NOMO-1 treated with dmso at 0.1 percent for 144 hours (cell line): Measurements from ENCODE around the gene SLC46A3.
"Not testable (repeated sequence)": the region's sequence is repeated elsewhere in the genome, so short reads cannot be mapped to it uniquely, and the experiment has no call there.

Source experiments
- DNase-seq: peaks from one replicate; lab custom pipeline; 2025; ENCODE audit not compliant: unreplicated experiment; lab: John Stamatoyannopoulos, UW

SLC46A3 gene

DNA sequence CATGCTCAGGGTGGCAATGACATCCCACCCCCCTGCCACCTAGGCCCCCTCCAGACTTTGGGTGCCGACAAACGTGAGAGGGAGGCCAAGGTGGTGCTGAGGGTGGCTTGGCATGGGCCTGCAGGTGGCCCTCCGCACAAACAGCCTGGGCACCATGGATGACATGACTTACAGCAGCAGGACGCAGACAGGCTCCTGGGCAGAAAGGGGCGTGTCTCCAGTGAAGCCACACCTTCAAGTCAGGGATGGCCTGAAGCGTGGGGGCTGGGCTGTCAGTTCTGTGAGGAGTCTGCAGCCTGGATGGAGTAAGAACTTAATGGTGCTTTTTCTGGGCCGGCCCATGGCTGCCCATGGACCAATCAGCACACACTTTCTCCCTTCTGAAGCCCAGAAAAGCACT, 34.5 kb downstream of the SLC46A3 start:
- no peak for DNase-seq

DNA sequence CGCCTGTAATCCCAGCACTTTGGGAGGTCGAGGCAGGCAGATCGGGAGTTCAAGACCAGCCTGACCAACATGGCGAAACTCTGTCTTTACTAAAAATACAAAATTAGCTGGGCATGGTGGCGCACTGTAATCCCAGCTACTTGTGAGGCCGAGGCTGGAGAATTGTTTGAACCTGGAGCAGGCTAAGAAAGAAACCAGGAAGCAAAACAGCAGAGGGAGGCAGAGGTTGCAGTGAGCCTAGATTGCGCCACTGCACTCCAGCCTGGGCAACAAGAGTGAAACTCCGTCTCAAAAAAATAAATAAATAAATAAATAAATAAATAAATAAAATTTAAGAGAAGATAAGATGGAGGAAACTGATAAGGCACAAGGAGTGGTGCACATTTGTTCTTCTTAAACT, 35.6 kb downstream of the SLC46A3 start:
- not testable (repeated sequence) for DNase-seq

DNA sequence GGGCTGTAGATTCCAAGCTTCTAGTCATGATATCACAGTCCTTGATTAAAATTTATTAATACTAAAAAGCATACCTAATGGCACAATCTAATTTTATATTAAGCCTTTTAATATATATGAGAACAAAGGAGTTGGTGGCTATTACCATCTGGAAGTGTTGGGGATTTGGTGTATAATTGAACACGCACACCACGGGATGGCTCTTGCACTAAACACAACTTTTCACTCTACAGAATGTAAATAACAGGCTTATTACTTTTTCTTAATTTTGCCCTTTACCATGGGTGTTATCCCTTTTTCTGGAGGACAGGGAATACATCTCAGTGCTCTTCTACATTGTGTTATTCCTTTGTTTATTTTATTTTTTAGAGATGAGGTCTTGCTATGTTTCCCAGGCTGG, 38.2 kb downstream of the SLC46A3 start:
- no peak for DNase-seq

DNA sequence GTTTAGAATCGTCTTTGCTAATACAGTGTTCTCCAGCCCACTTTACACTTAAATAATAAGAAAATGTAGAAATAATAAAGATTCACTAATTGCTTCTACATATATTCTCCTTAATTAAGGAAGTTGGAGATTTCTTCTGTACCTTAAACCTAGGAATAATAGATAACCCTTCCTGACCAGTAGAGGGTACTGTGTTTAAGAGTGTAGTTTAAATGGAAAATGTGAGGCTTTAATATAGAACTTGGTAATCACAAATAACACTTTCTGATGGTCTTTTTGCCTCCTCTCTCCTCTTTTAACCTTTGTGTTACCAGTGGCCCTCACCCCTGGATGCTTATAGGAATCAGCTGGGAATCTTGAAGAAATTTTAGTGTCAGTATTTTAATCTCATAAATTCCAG, 39.1 kb downstream of the SLC46A3 start:
- DNase-seq: no peak

DNA sequence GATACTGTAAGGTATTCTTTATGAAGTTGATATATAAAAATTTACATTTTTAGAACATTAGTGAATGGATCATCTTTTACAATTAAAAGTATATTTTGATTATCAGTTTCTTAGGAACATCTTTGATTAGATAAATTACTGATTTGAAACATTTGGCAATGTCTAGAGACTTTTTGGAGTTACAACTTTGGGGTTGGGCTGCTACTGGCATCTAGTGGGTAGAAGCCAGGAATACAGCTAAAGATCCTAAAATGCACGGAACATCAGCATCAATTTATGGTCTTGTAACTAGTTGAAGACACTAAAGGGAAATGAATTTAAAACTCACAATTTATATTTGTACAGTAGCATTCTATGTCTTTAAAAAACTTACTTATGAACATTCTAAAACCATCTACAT, 40.0 kb downstream of the SLC46A3 start:
- DNase-seq: no peak

DNA sequence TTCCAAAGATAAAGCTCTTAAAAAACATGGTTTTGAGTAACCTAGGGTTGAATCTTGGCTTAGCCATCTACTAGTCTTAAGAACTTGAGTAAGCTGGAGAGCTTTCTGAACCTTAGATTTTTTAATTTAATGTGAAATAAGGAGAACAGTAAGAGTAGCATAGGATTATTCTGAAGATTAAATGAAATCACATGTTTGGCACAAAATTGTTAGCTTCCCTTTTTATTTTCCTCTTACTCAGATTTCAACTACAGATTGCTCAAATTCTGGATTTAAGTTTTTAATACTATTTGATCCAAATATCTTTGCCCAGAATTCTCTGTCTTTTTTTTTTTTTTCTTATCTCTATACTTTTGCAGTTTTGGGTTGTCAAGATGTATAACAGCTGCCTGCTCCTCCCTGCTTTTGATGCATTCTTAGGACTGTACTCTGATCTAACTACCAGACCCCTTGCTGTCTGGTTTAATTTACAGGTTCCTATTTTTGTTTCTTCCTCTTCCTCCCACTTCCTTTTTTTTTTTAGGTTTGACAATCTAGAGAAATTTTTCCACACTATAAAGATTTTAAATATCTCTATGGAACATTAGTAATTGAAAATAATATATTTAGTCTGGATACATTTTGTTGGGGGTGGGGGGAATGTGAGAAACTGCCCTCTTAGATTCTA, 47.5 kb downstream of the SLC46A3 start:
- DNase-seq: peak; percentile 72

DNA sequence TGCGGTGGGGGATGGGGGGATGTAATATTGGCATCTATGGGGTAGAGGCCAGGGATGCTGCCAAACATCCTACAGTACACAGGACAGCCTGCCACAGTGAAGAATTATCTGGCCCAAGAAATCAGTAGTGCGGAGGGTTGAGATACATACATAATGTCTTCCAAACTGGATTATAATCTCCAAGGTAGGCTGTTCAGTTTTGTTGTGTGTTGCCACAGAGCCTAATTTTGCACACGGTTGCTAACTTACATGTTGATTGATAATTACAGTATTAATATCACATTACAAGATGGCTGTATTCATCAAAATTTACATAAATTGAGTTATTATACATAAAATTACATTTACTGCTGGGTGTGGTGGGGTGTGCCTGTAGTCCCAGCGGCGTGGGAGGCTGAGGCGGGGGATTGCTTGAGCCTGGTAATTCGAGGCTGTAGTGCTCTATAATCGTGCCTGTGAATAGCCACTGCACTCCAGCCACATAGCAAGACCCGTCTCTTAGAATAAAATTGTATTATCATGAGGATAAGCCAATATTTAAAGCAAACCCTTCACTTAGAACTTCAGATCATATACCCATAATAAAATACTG, 51.8 kb downstream of the SLC46A3 start:
- no peak for DNase-seq

DNA sequence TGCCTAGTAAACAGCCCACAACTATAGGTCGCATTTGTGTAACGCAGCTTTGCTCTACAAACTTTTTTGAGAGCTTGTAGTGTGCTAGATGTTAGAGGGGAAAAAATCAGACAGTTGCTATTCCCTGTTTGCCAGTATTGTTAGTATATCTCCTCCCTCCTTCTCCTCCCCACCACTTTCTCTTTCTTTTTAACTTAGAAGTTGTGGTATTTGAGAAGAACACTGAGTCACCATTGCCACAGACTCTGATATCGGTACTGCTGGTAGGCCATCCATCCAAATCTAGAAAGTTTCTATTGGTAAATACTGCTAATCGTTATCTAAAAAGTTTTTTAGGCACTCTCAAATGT, 59.2 kb downstream of the SLC46A3 start:
- no peak for DNase-seq

DNA sequence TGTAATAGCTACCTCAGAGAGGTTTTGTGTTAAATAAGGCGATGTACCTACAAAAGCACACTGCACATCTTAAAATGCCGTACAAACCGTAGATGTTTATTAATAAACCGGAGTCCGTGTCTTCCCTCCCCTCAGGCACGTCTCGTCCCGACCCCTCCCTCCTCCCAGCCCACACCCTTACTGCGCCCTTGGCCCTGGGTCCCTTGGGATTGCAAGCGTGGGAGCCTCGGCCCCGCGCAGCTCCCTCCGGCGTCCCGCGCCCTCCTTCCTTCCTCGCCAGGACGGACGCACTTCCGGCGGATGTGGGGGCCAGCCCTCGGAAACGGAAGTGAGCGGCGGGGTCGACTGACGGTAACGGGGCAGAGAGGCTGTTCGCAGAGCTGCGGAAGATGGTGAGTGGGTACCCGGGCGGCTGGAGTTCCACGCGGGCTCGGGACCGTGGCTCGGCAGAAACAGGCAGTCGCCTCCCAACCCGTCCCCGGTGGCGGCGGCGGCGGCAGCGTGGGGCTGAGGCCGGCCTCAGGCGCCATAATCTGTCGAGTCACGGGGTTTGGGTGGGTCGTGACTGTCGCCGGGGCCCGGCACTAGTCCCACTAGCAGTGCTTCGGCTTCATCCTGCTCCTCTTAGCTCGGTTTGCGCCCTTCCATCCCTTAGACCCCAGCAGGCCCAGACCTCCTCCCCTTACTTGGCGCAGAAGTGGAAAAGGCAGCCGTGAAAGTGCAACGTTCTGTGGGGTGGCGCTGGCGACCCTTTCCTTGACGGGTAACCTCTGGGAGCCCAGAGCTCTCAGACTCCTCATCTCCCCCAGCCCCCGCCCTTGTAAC, 59.8 kb downstream of the SLC46A3 start, which contains the start of gene POMP:
POMP (plus strand) TSS at position 335 of the 825 bp plus-strand sequence; CDS start at position 390, 55 bp downstream.
- peak; percentile 89 for DNase-seq

DNA sequence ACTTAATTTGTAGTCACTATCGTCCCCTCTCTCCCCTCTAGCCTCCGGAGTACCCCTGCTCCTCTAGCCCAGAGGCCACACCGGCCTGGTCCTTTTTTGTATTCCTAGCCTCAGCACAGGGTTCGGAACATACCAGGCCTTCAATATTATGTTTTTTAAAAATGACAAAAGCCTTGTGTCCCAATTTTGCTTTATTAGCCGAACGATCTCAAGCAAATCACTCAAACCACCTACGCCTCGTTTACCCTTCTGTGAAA, 60.3 kb downstream of the SLC46A3 start:
- DNase-seq: no peak

DNA sequence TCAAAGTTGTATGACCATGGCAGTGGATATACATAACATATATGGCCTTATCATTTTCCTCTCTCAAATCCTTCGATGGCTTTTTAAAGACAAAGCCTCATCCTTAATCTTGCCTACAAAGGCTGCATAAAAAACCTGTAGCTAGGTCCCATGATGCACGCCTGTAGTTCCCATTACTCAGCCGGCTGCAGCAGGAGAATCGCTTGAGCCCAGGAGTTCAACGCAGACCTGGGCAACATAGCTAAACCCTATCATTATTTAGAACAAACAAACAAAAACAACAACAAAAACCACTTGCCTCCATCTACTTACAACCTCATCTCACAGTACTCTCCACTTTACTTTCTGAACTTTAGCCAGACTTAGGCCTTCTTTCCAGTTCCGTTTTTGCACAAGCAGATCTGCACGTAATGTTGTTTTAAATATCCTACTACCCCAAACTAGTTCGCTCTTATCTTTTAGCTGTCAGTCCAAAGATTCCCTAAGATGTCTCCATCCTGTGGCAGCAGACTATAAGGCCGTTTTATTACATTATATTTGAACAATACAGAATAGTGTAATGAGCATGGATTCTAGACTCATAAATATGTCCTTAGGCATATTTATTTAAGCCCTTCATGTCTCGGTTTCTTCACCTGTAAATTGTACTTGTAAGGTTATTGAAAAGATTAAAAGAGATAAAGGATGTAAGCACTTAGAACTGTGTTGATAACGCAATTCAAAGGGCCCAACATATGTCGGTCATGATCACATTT, 60.8 kb downstream of the SLC46A3 start:
- peak; percentile 73 for DNase-seq

DNA sequence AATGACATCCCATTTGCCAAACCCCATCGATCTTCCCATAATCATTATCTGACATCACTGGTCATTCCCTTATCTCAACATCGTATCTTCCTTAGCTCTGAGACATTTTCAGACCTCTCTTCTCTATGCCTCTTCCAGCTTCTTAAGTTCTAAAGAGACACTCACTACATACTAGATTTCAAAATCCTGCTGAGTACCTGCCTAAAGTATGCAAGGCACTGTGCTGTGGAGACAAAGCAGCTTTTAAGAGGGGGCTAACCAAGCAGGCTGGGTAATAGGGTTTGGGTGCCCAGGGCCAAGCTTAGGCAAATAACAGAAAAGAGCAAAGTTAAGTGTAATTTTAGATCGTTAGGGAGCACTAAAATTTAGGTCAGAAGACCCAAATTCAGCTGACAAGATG, 63.2 kb downstream of the SLC46A3 start:
- DNase-seq: no peak

DNA sequence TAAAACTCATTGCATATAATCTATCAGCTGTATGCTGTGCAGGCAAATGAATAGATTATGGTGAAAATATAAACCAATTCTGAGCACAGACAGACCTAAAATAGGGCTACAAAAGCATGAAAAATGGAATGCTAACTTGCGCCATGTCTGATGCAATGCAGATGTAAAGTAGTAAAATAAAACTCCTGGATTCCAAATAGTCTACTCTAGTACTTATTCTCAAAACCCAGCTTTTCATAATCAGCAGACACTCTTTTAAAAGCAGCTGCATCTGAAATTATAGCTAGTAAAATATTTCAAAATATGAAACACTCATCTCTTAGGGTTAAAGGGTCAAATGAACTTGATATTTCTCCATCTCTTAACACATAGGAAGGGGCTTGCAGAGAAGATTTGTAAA, 64.5 kb downstream of the SLC46A3 start:
- DNase-seq: no peak

DNA sequence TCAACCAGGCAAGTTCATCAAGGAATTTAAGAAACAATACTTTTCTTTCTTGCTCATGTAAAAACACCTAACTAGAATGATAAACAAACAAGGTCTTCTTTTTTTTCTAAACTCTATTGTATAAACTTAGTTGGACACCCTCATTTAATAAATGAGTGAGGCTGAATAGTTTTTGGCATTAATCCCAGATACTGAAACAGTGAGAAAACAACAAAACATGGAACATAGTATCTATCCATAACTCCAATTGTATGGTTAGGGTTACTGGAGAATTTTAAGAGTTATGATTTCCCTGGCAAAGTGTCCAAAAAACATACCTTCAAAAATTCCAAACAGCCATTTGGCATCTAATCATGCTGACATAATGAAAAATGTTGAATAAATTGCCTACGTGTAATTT, 65.7 kb downstream of the SLC46A3 start:
- no peak for DNase-seq

DNA sequence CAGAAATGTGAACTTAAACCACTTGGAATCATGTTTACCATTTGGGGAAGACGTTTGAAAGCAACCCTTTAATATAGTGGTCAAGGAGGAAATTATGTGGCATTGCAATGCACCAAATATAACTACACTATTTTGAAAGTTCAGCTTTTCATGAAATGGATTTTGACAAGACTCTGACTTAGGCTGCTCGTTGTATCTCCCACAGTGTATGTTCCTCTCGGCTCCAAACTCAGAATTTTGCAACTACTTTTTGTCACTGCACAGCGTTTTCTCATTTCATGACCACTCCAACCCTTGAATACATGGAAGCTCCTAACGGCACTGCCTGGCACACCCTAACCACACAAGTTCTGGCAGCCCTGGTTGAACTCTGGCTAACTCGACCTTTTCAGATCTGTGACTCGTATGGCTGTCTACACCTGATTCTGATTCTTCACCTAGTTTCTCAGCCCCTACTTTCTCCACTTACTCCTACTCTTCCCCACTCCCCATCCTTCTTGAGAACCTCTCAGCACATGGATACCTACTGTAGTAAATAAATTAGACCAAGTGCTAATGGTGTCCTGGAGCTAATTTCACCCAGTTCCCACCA, 66.9 kb downstream of the SLC46A3 start:
- DNase-seq: no peak

DNA sequence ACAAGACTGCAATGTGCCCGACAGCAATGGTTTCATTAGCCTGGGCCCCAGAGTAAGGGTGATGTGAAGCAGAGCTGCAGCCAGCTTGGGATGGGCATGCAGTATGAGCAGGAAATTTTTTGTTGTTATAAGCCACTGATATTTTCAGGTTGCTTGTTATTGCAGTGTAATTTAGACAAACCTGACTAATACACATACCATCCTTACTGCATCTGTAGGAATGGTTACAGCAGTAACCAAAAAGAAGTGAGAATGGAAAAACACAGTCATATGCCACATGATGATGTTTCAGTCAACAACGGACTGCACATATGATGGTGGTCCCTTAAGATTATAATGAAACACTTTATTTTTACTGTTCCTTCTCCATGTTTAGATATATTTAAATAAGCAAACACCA, 68.5 kb downstream of the SLC46A3 start:
- DNase-seq: no peak
